Measurements from ENCODE around the gene SETD3.

Gene SETD3

DNA sequence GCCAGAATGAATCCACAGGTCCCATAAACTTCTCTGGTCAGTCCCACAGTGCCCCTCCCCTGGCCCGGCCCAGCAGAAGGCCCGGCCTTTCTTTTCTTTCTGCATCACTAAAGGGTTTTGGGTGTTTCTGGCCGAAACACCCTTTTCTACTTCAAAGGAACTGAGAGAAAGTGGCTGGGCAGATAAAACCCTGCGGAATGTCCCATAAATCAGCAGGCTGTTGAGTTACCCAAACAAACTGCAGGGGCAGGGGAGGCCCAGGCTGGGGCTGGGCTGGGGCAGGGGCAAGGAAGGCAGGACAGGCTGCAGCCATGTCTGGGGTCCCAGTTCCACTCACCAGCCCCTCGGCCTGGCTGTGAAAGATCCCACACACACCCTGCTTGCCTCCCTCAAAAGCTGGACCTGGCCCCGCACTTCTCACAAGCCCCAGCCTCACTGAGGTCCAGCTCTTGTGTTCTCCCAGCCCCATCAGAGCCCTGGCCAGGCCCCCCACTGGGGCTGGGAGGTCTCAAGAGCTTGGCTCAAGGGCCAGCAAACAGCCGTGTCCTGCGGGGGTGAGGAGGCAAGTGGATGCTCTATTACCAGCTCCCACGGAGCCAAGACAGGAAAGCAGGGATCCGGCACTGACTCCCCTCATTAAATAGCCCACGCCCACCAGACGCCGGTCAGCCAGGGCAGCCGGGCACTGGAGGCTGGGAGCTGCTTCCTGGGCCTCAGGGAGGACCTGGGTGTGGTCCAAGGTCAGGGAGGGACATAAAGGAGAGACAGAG, 42.5 kb upstream of the SETD3 start:
- peaks cover 3% of the 10 kb centered on the region for H3K4me1 ChIP-seq (ENCODE audit: low read depth, poor library complexity, severe bottlenecking)
- H3K27ac ChIP-seq: no peak overlapping the region
- no peak overlapping the region for H3K4me3 ChIP-seq (IDR thresholded peaks at IDR 0.05; ENCODE audit: insufficient read depth, low read depth, low read length)
- no peak overlapping the region for H3K4me2 ChIP-seq
- no peaks in the 10 kb centered on the region for H4K20me1 ChIP-seq (ENCODE audit: insufficient read depth)
- no peak overlapping the region for H2AFZ ChIP-seq (ENCODE audit: low read depth)
- H3K9ac ChIP-seq: no peak overlapping the region
- TF ChIP-seq, protein P1, sequence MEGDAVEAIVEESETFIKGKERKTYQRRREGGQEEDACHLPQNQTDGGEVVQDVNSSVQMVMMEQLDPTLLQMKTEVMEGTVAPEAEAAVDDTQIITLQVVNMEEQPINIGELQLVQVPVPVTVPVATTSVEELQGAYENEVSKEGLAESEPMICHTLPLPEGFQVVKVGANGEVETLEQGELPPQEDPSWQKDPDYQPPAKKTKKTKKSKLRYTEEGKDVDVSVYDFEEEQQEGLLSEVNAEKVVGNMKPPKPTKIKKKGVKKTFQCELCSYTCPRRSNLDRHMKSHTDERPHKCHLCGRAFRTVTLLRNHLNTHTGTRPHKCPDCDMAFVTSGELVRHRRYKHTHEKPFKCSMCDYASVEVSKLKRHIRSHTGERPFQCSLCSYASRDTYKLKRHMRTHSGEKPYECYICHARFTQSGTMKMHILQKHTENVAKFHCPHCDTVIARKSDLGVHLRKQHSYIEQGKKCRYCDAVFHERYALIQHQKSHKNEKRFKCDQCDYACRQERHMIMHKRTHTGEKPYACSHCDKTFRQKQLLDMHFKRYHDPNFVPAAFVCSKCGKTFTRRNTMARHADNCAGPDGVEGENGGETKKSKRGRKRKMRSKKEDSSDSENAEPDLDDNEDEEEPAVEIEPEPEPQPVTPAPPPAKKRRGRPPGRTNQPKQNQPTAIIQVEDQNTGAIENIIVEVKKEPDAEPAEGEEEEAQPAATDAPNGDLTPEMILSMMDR (conservative IDR thresholded peaks at IDR 0.05; ENCODE audit: low read depth, low read length): no peak
- no peaks in the 10 kb centered on the region for H3K27me3 ChIP-seq (ENCODE audit: insufficient read depth, low read depth)
- H3K79me2 ChIP-seq (ENCODE audit: insufficient read depth, low read depth): no peaks in the 10 kb centered on the region
- H3K36me3 ChIP-seq (ENCODE audit: insufficient read depth): no peaks in the 10 kb centered on the region

DNA sequence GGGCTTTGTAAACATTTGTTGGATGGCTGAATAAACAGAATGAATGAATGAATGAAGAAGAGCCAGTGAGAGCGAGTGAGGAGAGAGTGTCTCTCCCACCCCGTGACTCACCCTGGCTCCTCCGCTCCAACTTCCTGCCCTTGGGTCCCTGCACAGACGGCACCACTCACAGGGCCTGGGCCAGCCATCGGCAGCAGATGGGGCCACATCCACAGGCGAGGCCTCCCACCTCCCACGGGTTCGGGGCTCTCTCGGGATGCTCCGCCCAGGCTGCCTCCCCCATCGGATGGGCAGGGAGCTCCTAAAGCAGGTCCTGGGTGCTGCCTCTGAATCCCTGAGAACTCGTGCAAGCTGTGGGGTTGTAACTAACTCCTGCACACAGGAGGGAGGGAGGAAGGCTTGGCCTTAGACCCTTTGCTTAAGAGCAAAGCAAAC, 41.8 kb upstream of the SETD3 start:
- no peak overlapping the region for H3K4me3 ChIP-seq (IDR thresholded peaks at IDR 0.05; ENCODE audit: insufficient read depth, low read depth, low read length)
- H3K79me2 ChIP-seq (ENCODE audit: insufficient read depth, low read depth): no peaks in the 10 kb centered on the region
- no peak overlapping the region for H2AFZ ChIP-seq (ENCODE audit: low read depth)
- H3K4me2 ChIP-seq: no peak overlapping the region
- H3K27me3 ChIP-seq (ENCODE audit: insufficient read depth, low read depth): no peaks in the 10 kb centered on the region
- H3K36me3 ChIP-seq (ENCODE audit: insufficient read depth): no peaks in the 10 kb centered on the region
- peaks cover 3% of the 10 kb centered on the region for H3K4me1 ChIP-seq (ENCODE audit: low read depth, poor library complexity, severe bottlenecking)
- no peaks in the 10 kb centered on the region for H4K20me1 ChIP-seq (ENCODE audit: insufficient read depth)
- H3K27ac ChIP-seq: no peak overlapping the region
- no peak overlapping the region for H3K9ac ChIP-seq
- TF ChIP-seq, protein P1 (conservative IDR thresholded peaks at IDR 0.05; ENCODE audit: low read depth, low read length): no peak

DNA sequence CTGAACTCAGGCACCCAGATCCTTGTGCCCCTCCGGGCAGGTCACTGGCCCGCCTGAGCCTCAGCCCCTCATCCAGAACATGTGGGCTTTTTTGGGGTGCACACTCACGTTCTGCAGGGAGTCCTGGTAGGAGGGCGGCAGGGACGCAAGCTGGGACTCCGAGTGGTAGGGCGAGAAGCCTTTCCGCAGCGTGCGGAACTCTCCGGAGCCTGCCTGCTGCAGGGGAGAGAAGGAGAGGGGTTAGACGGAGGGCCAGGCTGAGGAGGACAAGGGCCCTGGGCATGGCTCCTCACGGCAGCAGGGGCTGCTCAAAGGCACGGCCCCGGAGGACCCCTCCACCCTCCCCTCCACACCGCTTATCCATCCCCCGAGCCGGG, 41.4 kb upstream of the SETD3 start:
- Histone ChIP-seq H3K4me3 (IDR thresholded peaks at IDR 0.05; ENCODE audit: insufficient read depth, low read depth, low read length) (no peak overlapping the region), H4K20me1 (ENCODE audit: insufficient read depth) (no peaks in the 10 kb centered on the region), H3K27me3 (ENCODE audit: insufficient read depth, low read depth) (no peaks in the 10 kb centered on the region), H3K36me3 (ENCODE audit: insufficient read depth) (no peaks in the 10 kb centered on the region), H3K27ac (no peak overlapping the region), H3K79me2 (ENCODE audit: insufficient read depth, low read depth) (no peaks in the 10 kb centered on the region), H3K4me2 (no peak overlapping the region), H3K9ac (no peak overlapping the region), H2AFZ (ENCODE audit: low read depth) (no peak overlapping the region), H3K4me1 (ENCODE audit: low read depth, poor library complexity, severe bottlenecking) (peaks cover 3% of the 10 kb centered on the region)
- TF ChIP-seq, protein P1 (conservative IDR thresholded peaks at IDR 0.05; ENCODE audit: low read depth, low read length): no peak

DNA sequence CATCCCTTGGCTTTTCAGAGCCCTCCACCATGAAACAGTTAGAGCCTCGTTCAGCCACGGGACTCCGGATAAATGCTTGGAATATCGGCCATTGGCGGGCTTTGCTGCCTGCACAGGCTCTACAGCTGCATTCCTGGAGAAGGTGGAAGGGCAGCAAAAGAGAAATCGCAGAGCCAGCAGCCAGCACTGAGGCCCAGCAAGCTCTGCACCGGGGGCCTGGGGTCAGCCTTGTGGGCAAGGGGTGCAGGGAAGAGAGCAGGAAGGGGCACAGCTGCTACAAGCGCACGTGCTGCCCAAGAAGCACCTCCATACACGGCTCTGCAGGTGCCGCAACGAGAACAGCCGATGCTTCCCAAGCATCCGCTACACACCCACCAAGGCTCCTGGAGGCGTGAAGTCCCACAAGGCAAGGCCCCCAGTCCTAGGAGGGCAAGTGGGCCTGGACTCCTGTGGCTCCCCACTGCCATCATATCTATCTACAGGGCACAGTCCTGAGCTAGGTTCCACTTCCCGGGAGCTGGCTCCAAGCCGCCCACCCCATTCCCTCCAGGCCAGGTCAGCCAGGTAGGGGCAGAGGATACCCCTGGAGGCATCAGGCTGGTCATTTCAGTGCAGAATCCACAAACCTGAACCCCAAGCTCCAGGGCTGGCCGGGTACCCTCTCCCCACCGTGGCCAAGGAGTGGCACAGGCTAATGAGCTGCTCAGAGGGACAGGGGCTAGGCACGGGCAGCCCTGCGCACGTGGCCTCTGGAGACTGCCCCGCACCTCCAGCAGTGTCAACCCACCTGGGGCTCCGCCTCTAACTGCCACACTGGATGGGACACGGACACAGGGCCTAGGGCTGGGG, 40.7 kb upstream of the SETD3 start:
- Histone ChIP-seq H3K27ac (no peak overlapping the region), H2AFZ (ENCODE audit: low read depth) (no peak overlapping the region), H3K4me3 (IDR thresholded peaks at IDR 0.05; ENCODE audit: insufficient read depth, low read depth, low read length) (no peak overlapping the region), H3K27me3 (ENCODE audit: insufficient read depth, low read depth) (no peaks in the 10 kb centered on the region), H3K79me2 (ENCODE audit: insufficient read depth, low read depth) (no peaks in the 10 kb centered on the region), H3K9ac (no peak overlapping the region), H3K36me3 (ENCODE audit: insufficient read depth) (no peaks in the 10 kb centered on the region), H4K20me1 (ENCODE audit: insufficient read depth) (no peaks in the 10 kb centered on the region), H3K4me1 (ENCODE audit: low read depth, poor library complexity, severe bottlenecking) (peaks cover 3% of the 10 kb centered on the region), H3K4me2 (no peak overlapping the region)
- TF ChIP-seq, protein P1 (conservative IDR thresholded peaks at IDR 0.05; ENCODE audit: low read depth, low read length): no peak

All from KMS-11 (cell line).